ENCODE data around the gene AGO1. TPM values are rescaled to one million over a fixed set of nuclear protein-coding genes. Genes with fewer than 3 reads are reported as not detected.

Gene AGO1
- total RNA-seq, 1 donor from 2014 or later = 110 TPM

- peaks cover 6% of the 10 kb centered on the region for H3K36me3 Mint-ChIP-seq (ENCODE audit: insufficient read depth)
- H3K27ac Mint-ChIP-seq = no peak overlapping the region
- TF ChIP-seq CTCF (IDR thresholded peaks at IDR 0.05; ENCODE audit: unreplicated experiment) = no peak
- H3K4me3 Mint-ChIP-seq (ENCODE audit: low read depth) = no peak overlapping the region
- H3K4me1 Mint-ChIP-seq (ENCODE audit: low read depth) = peaks cover 39% of the 10 kb centered on the region
- H3K9me3 Mint-ChIP-seq (ENCODE audit: low read depth) = no peaks in the 10 kb centered on the region
- H3K27me3 Mint-ChIP-seq = no peaks in the 10 kb centered on the region
- no peak for DNase-seq (ENCODE audit: low spot score, unreplicated experiment)
Observed at GRCh38 chr1:35857830-35858229, 25.2 kb upstream of the AGO1 start.

GRCh38 chr1:35860696-35861095 lies 22.3 kb upstream of the AGO1 start:
- Mint-ChIP-seq H3K9me3 (ENCODE audit: low read depth) (no peaks in the 10 kb centered on the region), H3K36me3 (ENCODE audit: insufficient read depth) (no peaks in the 10 kb centered on the region), H3K27ac (no peak overlapping the region), H3K27me3 (no peaks in the 10 kb centered on the region), H3K4me1 (ENCODE audit: low read depth) (peaks cover 21% of the 10 kb centered on the region), H3K4me3 (ENCODE audit: low read depth) (no peak overlapping the region)
- no peak for TF ChIP-seq CTCF (IDR thresholded peaks at IDR 0.05; ENCODE audit: unreplicated experiment)
- no peak for DNase-seq (ENCODE audit: low spot score, unreplicated experiment)

- Mint-ChIP-seq H3K9me3 (ENCODE audit: low read depth) (no peaks in the 10 kb centered on the region), H3K27ac (no peak overlapping the region), H3K36me3 (ENCODE audit: insufficient read depth) (no peaks in the 10 kb centered on the region), H3K4me1 (ENCODE audit: low read depth) (peaks cover 2% of the 10 kb centered on the region), H3K27me3 (no peaks in the 10 kb centered on the region), H3K4me3 (ENCODE audit: low read depth) (no peak overlapping the region)
- no peak for DNase-seq (ENCODE audit: low spot score, unreplicated experiment)
- TF ChIP-seq CTCF (IDR thresholded peaks at IDR 0.05; ENCODE audit: unreplicated experiment) = no peak
Observed at GRCh38 chr1:35863136-35863535, 19.9 kb upstream of the AGO1 start.

- Mint-ChIP-seq H3K36me3 (ENCODE audit: insufficient read depth) (no peaks in the 10 kb centered on the region), H3K9me3 (ENCODE audit: low read depth) (no peaks in the 10 kb centered on the region), H3K27ac (no peak overlapping the region)
Observed at GRCh38 chr1:35863881-35864625, 19.0 kb upstream of the AGO1 start.

GRCh38 chr1:35864813-35865212 lies 18.2 kb upstream of the AGO1 start:
- Mint-ChIP-seq H3K27ac (no peak overlapping the region), H3K36me3 (ENCODE audit: insufficient read depth) (no peaks in the 10 kb centered on the region), H3K9me3 (ENCODE audit: low read depth) (no peaks in the 10 kb centered on the region), H3K4me1 (ENCODE audit: low read depth) (peaks cover 1% of the 10 kb centered on the region), H3K27me3 (no peaks in the 10 kb centered on the region), H3K4me3 (ENCODE audit: low read depth) (no peak overlapping the region)
- DNase-seq (ENCODE audit: low spot score, unreplicated experiment) = no peak
- no peak for TF ChIP-seq CTCF (IDR thresholded peaks at IDR 0.05; ENCODE audit: unreplicated experiment)

More at GRCh38 chr1:35863881-35864625, 19.0 kb upstream of the AGO1 start:
- Mint-ChIP-seq H3K4me3 (ENCODE audit: low read depth) (no peak overlapping the region), H3K4me1 (ENCODE audit: low read depth) (peaks cover 1% of the 10 kb centered on the region), H3K27me3 (no peaks in the 10 kb centered on the region)
- no peak for TF ChIP-seq CTCF (IDR thresholded peaks at IDR 0.05; ENCODE audit: unreplicated experiment)
- DNase-seq (ENCODE audit: low spot score, unreplicated experiment) = no peak

Measured in progenitor cell of endocrine pancreas (in vitro differentiated cells).